ENCODE measurements around the gene KCTD4.
"Not testable (repeated sequence)": the region's sequence is repeated elsewhere in the genome, so short reads cannot be mapped to it uniquely, and the experiment has no call there.

KCTD4 gene

DNA sequence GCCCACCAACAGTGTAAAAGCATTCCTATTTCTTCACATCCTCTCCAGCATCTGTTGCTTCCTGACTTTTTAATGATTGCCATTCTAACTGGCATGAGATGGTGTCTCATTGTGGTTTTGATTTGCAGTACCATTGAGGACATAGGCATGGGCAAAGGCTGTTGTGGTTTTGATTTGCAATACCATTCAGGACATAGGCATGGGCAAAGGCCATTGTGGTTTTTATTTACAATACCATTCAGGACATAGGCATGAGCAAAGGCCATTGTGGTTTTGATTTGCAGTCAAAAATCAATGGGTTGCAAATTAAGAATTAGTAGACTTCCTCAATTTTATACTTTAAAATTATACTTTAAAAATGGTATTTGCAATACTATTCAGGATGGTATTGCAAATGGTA is 11.3 kb downstream of the KCTD4 start:
- not testable (repeated sequence) for H3K27me3 ChIP-seq (ENCODE audit: control insufficient read depth, insufficient read depth, low read length); H3K4me3 ChIP-seq (ENCODE audit: low read length); H3K36me3 ChIP-seq (ENCODE audit: control insufficient read depth, insufficient read depth, low read length)

DNA sequence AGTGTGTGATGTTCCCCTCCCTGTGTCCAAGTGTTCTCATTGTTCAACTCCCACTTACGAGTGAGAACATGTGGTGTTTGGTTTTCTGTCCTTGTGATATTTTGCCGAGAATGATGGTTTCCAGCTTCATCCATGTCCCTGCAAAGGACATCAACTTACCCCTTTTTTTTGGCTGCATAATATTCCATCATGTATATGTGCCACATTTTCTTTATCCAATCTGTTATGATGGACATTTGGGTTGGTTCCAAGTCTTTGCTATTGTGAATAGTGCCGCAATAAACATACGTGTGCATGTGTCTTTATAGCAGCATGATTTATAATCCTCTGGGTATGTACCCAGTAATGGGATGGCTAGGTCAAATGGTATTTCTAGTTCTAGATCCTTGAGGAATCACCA is 11.8 kb downstream of the KCTD4 start:
- H3K4me3 ChIP-seq (ENCODE audit: low read length); H3K9ac ChIP-seq (ENCODE audit: low read length); H3K9me3 ChIP-seq (ENCODE audit: control insufficient read depth, low read length); H3K36me3 ChIP-seq (ENCODE audit: control insufficient read depth, insufficient read depth, low read length); H3K27me3 ChIP-seq (ENCODE audit: control insufficient read depth, insufficient read depth, low read length); H3K4me1 ChIP-seq (ENCODE audit: control insufficient read depth, insufficient read depth, low read length): not testable (repeated sequence)

More for the DNA sequence above, 11.3 kb downstream of the KCTD4 start:
- H3K9ac ChIP-seq (ENCODE audit: low read length); H3K9me3 ChIP-seq (ENCODE audit: control insufficient read depth, low read length); H3K4me1 ChIP-seq (ENCODE audit: control insufficient read depth, insufficient read depth, low read length): not testable (repeated sequence)

DNA sequence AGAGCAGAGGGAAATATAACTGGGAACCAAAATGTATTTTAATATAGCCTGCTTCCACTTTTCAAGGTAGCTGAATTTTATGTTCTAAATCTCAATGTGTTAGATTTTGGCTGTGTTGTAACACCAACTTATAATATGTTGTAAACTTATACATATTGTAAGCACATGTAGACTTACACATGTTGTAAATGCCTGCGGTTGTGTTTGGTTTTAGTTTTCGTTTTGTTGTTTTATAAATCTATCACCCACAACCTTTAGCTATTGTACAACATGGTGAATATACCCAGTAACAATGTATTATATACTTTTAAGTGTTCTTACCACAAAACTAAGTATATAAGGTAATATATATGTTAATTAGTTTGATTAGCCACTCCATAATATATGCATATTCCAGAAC is 15.6 kb downstream of the KCTD4 start:
- no peaks in the 10 kb centered on the region for H3K27me3 ChIP-seq (ENCODE audit: control insufficient read depth, insufficient read depth, low read length)
- no peaks in the 10 kb centered on the region for H3K9me3 ChIP-seq (ENCODE audit: control insufficient read depth, low read length)
- no peaks in the 10 kb centered on the region for H3K4me1 ChIP-seq (ENCODE audit: control insufficient read depth, insufficient read depth, low read length)
- no peaks in the 10 kb centered on the region for H3K36me3 ChIP-seq (ENCODE audit: control insufficient read depth, insufficient read depth, low read length)
- no peak overlapping the region for H3K9ac ChIP-seq (ENCODE audit: low read length)
- H3K4me3 ChIP-seq (ENCODE audit: low read length) = no peak overlapping the region

DNA sequence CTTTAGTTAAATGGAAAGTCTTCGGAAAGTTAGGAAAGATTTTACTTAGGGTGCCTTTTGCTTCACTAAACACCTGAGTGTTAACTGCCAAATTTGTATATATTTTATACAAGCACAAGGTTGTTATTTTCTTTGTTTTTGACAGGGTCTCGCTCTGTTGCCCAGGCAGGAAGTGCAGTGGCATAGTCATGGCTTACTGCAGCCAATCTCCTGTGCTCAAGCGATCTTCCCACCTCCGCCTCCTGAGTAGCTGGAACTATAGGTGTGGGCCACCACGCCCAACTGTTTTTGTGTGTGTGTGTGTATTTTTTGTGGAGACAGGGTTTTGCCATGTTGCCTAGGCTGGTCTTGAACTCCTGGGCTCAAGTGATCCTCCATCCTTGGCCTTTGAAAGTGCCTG is 16.2 kb downstream of the KCTD4 start:
- no peaks in the 10 kb centered on the region for H3K9me3 ChIP-seq (ENCODE audit: control insufficient read depth, low read length)
- no peak overlapping the region for H3K9ac ChIP-seq (ENCODE audit: low read length)
- H3K27me3 ChIP-seq (ENCODE audit: control insufficient read depth, insufficient read depth, low read length) = no peaks in the 10 kb centered on the region
- no peaks in the 10 kb centered on the region for H3K36me3 ChIP-seq (ENCODE audit: control insufficient read depth, insufficient read depth, low read length)
- H3K4me1 ChIP-seq (ENCODE audit: control insufficient read depth, insufficient read depth, low read length) = no peaks in the 10 kb centered on the region
- no peak overlapping the region for H3K4me3 ChIP-seq (ENCODE audit: low read length)

DNA sequence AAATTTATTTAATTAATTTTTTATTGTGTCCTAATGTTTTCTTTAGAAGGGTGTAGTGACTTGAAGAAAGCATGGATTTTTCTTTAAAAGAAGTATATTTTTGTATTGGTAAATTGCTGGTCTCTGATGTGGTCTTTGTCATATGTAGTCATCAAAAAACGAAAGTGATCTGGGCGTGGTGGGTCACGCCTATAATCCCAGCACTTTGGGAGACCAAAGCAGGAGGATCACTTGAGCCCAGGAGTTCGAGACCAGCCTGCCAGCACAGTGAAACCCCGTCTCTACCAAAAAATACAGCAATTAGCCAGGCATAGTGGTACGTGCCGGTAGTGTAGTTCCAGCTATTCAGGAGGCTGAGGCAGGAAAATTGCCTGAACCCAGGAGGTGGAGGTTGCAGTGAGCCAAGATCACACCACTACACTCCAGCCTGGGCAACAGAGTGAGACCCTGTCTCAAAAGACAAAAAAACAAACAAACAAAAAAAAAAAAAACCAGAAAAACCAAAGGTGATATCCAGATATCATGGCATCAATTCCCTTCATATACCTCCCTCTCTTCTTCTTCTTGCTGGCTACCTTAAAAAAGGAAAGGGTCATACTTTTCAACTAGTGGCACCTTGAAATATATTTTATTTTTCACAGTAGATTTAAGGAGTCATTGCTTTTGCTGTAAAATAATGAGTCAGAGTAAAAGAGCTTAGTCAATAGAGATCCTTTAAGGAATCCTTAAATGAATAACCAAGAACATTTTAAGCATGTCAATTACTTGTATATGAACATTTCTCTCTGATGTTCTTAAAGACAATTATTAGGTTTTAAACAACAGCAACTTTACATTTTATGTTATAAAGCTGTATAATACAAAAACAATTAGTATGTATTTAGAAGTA is 19.9 kb downstream of the KCTD4 start:
- Histone ChIP-seq H3K9ac (ENCODE audit: low read length) (no peak overlapping the region), H3K4me3 (ENCODE audit: low read length) (no peak overlapping the region), H3K9me3 (ENCODE audit: control insufficient read depth, low read length) (no peaks in the 10 kb centered on the region), H3K36me3 (ENCODE audit: control insufficient read depth, insufficient read depth, low read length) (no peaks in the 10 kb centered on the region), H3K4me1 (ENCODE audit: control insufficient read depth, insufficient read depth, low read length) (no peaks in the 10 kb centered on the region), H3K27me3 (ENCODE audit: control insufficient read depth, insufficient read depth, low read length) (no peaks in the 10 kb centered on the region)

DNA sequence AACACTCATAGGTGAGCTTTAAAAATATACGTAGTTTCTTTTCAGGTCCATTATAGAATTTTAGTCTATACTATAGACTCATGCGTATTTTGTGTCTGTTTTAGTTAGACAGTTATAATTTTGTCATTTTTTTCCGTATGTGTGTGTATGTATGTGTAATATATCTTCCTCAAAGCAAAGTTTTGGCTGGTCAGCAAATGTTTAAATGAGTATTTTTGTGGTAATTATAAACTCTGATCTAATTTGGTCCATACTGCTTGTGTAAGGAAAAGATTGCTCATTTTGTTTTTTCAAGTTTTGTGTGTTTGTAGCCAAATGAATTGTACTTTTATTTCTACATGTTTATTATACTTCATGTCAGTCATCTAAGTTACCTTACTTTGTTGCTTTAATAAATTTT is 20.5 kb downstream of the KCTD4 start:
- H3K36me3 ChIP-seq (ENCODE audit: control insufficient read depth, insufficient read depth, low read length) = no peaks in the 10 kb centered on the region
- H3K9ac ChIP-seq (ENCODE audit: low read length) = no peak overlapping the region
- no peaks in the 10 kb centered on the region for H3K4me1 ChIP-seq (ENCODE audit: control insufficient read depth, insufficient read depth, low read length)
- H3K27me3 ChIP-seq (ENCODE audit: control insufficient read depth, insufficient read depth, low read length) = no peaks in the 10 kb centered on the region
- no peak overlapping the region for H3K4me3 ChIP-seq (ENCODE audit: low read length)
- H3K9me3 ChIP-seq (ENCODE audit: control insufficient read depth, low read length) = no peaks in the 10 kb centered on the region

DNA sequence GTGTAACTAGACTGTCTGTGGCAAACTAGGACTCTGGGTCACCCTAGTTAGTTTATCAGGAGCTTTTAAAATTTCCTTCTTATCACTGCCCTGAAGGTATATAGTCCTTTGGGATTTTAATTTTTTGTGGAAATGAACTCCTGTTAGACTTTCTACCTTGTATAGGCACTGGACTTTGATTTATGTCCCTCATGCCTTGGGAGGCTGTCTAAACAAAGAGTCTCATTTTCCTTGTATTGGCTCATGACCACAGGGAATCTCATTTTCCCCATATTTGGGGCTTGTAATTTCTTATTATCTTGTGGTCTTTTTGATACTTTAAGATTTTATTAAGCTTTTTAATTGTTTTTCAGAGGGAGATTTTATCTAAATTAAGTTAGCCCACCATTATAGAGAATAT is 21.4 kb downstream of the KCTD4 start:
- Histone ChIP-seq H3K4me3 (ENCODE audit: low read length) (no peak overlapping the region), H3K27me3 (ENCODE audit: control insufficient read depth, insufficient read depth, low read length) (no peaks in the 10 kb centered on the region), H3K9ac (ENCODE audit: low read length) (no peak overlapping the region), H3K9me3 (ENCODE audit: control insufficient read depth, low read length) (no peaks in the 10 kb centered on the region), H3K36me3 (ENCODE audit: control insufficient read depth, insufficient read depth, low read length) (no peaks in the 10 kb centered on the region), H3K4me1 (ENCODE audit: control insufficient read depth, insufficient read depth, low read length) (no peaks in the 10 kb centered on the region)

DNA sequence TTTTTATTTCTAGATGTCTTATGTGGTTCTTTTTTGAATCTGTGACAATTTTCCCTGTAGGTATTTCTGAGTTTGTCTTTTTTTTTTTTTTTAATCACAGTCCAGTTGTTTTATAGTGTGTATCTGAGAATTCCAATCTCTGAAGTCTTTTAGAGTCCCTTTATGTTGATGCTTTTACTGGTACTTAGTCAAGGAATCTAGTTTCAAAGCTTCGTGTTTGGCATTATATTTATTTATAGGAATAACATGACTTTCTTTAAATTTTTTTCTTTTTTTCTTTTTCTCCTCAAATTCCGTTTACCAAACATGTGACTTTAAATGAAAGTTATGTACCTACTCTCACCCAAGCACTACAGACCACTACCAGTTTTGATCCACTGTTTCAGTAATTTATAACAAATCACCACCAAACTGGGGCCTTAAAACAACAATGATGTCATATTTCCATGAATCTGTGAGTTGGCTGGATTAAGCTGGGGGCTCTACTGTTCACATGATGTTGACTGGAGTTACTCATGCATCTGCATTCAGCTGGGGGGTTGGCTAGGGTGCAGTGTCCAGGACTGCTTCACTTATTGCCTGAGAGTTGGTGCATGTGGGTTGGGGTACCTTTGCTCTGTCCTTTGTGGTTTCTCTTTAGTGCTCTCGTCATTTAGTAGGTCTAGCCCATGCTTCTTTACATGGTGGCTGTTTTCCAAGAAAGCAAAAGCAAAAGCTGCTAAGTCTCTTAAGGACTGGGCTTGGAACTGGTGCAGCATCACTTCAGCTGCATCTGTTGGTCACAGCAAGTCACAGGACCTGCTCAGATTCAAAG is 22.3 kb downstream of the KCTD4 start:
- Histone ChIP-seq H3K9me3 (ENCODE audit: control insufficient read depth, low read length) (no peaks in the 10 kb centered on the region), H3K4me1 (ENCODE audit: control insufficient read depth, insufficient read depth, low read length) (no peaks in the 10 kb centered on the region), H3K4me3 (ENCODE audit: low read length) (no peak overlapping the region), H3K27me3 (ENCODE audit: control insufficient read depth, insufficient read depth, low read length) (no peaks in the 10 kb centered on the region), H3K36me3 (ENCODE audit: control insufficient read depth, insufficient read depth, low read length) (no peaks in the 10 kb centered on the region), H3K9ac (ENCODE audit: low read length) (no peak overlapping the region)

DNA sequence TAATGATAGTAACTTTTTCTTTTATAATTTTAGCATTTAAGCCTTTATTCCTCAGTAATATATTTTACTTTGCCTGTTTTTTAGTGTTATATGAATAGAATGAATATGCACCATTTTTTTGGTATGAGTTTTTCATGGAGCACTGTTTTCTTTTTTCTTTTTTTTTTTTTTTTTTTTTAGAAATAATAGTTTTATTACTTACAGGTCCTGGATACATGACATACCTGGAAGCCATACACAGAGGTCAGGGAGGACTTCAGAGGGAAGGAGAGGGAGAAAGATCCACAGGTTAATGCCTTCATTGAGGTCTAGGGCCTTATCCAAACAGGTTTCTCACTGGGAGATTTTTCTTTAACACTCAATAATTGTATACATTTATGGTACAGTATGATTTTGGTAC is 26.4 kb downstream of the KCTD4 start:
- H3K9ac ChIP-seq (ENCODE audit: low read length) = no peak overlapping the region
- no peaks in the 10 kb centered on the region for H3K36me3 ChIP-seq (ENCODE audit: control insufficient read depth, insufficient read depth, low read length)
- H3K4me1 ChIP-seq (ENCODE audit: control insufficient read depth, insufficient read depth, low read length) = no peaks in the 10 kb centered on the region
- no peaks in the 10 kb centered on the region for H3K9me3 ChIP-seq (ENCODE audit: control insufficient read depth, low read length)
- no peaks in the 10 kb centered on the region for H3K27me3 ChIP-seq (ENCODE audit: control insufficient read depth, insufficient read depth, low read length)
- H3K4me3 ChIP-seq (ENCODE audit: low read length) = no peak overlapping the region

DNA sequence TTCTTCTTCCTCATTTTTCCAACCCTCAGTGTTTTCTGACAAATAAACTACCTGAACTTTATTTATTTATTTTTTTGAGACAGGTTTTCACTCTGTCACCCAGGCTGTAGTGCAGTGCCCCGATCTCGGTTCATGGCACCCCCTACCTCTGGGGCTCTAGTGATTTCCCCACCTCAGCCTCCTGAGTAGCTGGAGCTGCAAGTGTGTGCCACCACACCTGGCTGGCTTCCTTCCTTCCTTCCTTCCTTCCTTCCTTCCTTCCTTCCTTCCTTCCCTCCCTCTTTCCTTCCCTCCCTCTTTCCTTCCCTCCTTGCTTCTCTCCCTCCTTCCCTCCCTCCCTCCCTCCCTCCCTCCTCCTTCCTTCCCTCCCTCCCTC is 32.3 kb downstream of the KCTD4 start:
- no peaks in the 10 kb centered on the region for H3K36me3 ChIP-seq (ENCODE audit: control insufficient read depth, insufficient read depth, low read length)
- H3K9ac ChIP-seq (ENCODE audit: low read length) = no peak overlapping the region
- H3K27me3 ChIP-seq (ENCODE audit: control insufficient read depth, insufficient read depth, low read length) = no peaks in the 10 kb centered on the region
- no peaks in the 10 kb centered on the region for H3K4me1 ChIP-seq (ENCODE audit: control insufficient read depth, insufficient read depth, low read length)
- H3K9me3 ChIP-seq (ENCODE audit: control insufficient read depth, low read length) = no peaks in the 10 kb centered on the region
- H3K4me3 ChIP-seq (ENCODE audit: low read length) = no peak overlapping the region

DNA sequence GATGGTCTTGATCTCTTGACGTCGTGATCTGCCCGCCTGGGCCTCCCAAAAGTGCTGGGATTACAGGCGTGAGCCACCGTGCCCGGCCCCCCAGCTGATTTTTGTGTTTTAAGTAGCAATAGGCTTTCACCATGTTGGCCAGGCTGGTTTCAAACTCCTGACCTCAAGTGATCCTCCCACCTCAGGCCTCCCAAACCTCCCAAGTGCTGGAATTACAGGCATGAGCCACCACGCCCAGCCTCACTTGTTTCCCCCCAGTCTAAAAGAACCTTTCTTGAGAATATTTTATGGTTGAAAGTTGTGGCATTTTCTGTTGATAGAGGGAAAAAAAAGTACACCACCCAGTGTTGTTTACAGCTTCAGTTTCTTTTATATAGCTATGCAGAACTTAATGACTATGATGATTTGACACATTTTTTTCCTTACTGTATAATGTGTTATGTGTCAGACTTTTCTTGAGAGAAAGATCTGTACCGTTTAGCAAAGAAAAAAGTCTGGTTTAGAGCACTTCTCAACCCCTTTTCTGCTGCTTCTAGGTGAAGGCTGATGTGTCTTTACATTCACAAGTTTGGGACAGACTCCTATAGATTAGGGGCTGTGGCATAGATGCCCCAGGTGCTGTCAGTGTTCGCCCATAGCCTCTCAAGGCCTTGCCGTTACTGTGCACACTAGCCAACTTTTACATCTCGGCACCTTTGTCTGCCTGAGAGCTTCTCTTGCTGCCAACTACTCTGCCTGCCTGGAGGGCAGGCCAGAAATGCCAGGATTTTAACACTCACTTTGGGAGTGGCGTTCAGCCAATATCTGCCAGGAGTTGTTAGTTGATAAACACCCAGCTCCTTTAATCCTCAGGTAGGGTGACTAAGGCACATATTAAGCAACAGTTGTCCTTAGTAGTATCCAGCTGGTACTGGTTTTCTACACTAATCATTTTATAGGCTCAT is 33.0 kb downstream of the KCTD4 start:
- peaks cover 2% of the 10 kb centered on the region for H3K4me1 ChIP-seq (ENCODE audit: control insufficient read depth, insufficient read depth, low read length)
- no peak overlapping the region for H3K9ac ChIP-seq (ENCODE audit: low read length)
- H3K4me3 ChIP-seq (ENCODE audit: low read length) = no peak overlapping the region

More for the DNA sequence above, 33.0 kb downstream of the KCTD4 start:
- Histone ChIP-seq H3K27me3 (ENCODE audit: control insufficient read depth, insufficient read depth, low read length) (no peaks in the 10 kb centered on the region), H3K36me3 (ENCODE audit: control insufficient read depth, insufficient read depth, low read length) (no peaks in the 10 kb centered on the region), H3K9me3 (ENCODE audit: control insufficient read depth, low read length) (no peaks in the 10 kb centered on the region)

Data from mucosa of stomach (tissue), 1 donor.